Measurements from ENCODE around the gene PLA2G5.

Gene PLA2G5

DNA sequence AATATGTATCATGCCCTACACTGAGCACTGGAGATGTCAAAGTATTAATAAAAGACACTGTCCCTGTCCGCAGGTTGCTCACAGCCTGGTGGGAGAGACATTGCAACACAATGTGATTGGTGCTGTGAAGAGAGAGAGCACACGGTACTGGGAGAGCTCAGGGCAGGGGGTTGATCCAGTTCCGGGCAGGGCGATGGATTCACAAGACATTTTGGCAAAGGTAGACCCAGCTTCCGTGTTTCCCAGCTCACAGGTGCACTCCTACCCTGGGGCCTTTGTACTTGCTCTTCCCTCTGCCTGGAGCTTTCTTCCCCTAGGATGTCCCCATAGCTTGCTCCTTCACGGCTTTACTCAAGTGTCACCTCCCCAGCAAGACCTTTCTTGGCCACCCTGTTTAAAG, 1.4 kb downstream of the PLA2G5 start:
- Histone ChIP-seq H3K4ac (ENCODE audit: low read depth, low read length) (no peak overlapping the region), H2BK12ac (ENCODE audit: low read length) (no peak overlapping the region), H3K79me2 (ENCODE audit: control insufficient read depth, insufficient read depth, low read length, poor library complexity) (no peaks in the 10 kb centered on the region), H3K9ac (ENCODE audit: low read length) (no peak overlapping the region), H3K27ac (ENCODE audit: low read depth, low read length) (no peak overlapping the region), H3K18ac (ENCODE audit: low read length) (no peak overlapping the region), H3K79me1 (ENCODE audit: low read length) (no peaks in the 10 kb centered on the region), H3K4me2 (ENCODE audit: low read length) (no peak overlapping the region), H3K36me3 (ENCODE audit: control insufficient read depth in 1 of 2, insufficient read depth in 2 of 2, low read length in 2 of 2) (no peaks in the 10 kb centered on the region), H2BK120ac (ENCODE audit: insufficient read depth, low read length, poor library complexity) (no peak overlapping the region), H3K27me3 (ENCODE audit: insufficient read depth, low read length) (no peaks in the 10 kb centered on the region), H4K12ac (ENCODE audit: low read depth, low read length) (no peak overlapping the region), H3K4me3 (ENCODE audit: low read depth, low read length) (no peak overlapping the region), H4K91ac (ENCODE audit: low read depth, low read length) (no peak overlapping the region), H3K14ac (ENCODE audit: low read length) (no peak overlapping the region), H3K4me1 (ENCODE audit: control insufficient read depth in 1 of 2, insufficient read depth in 2 of 2, low read length in 2 of 2) (peaks cover 0 to under 1% of the 10 kb centered on the region in 2 experiments), H2AFZ (ENCODE audit: insufficient read depth, low read length, poor library complexity) (no peak overlapping the region), H2AK5ac (ENCODE audit: low read length) (no peak overlapping the region), H3K23ac (ENCODE audit: low read length) (no peak overlapping the region), H4K8ac (ENCODE audit: low read depth, low read length) (no peak overlapping the region), H2BK5ac (ENCODE audit: low read depth, low read length, poor library complexity) (no peak overlapping the region), H3K9me3 (ENCODE audit: insufficient read depth, low read depth, low read length) (no peaks in the 10 kb centered on the region)
- WGBS (ENCODE audit: extremely low coverage, insufficient coverage, insufficient read length) = no CpG with 5 or more reads among the region's 6 CpGs
- no peak for DNase-seq

DNA sequence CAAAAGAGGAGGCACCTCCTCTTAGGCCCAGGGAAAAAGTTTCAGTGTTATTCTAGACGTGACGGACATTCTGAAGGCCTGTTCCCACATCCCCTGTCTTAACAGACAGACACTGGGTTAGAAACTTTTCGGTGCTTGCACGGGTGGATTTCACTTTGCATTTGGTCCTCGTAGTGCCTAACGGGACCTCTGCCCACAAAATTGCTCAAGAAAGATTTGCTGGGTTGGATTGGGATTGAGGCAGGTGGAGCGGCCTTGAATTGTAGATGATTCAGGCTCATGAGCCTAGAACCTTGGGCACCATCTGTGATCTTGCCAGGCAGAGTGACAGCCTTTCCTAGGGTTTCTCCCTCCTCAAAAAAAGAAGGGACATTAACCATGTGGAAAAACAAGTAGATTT, 2.8 kb downstream of the PLA2G5 start:
- H3K9ac ChIP-seq (ENCODE audit: low read length) = no peak overlapping the region
- H3K36me3 ChIP-seq (ENCODE audit: control insufficient read depth in 1 of 2, insufficient read depth in 2 of 2, low read length in 2 of 2) = no peaks in the 10 kb centered on the region
- H2AK5ac ChIP-seq (ENCODE audit: low read length) = no peak overlapping the region
- no peak overlapping the region for H3K4ac ChIP-seq (ENCODE audit: low read depth, low read length)
- H3K18ac ChIP-seq (ENCODE audit: low read length) = no peak overlapping the region
- no peak overlapping the region for H3K27ac ChIP-seq (ENCODE audit: low read depth, low read length)
- H3K27me3 ChIP-seq (ENCODE audit: insufficient read depth, low read length) = no peaks in the 10 kb centered on the region
- no peak for DNase-seq
- H3K79me1 ChIP-seq (ENCODE audit: low read length) = no peaks in the 10 kb centered on the region
- H2AFZ ChIP-seq (ENCODE audit: insufficient read depth, low read length, poor library complexity) = no peak overlapping the region
- no CpG with 5 or more reads among the region's 7 CpGs for WGBS (ENCODE audit: extremely low coverage, insufficient coverage, insufficient read length)
- no peak overlapping the region for H3K4me3 ChIP-seq (ENCODE audit: low read depth, low read length)
- no peak overlapping the region for H2BK5ac ChIP-seq (ENCODE audit: low read depth, low read length, poor library complexity)
- H4K91ac ChIP-seq (ENCODE audit: low read depth, low read length) = no peak overlapping the region
- H4K8ac ChIP-seq (ENCODE audit: low read depth, low read length) = no peak overlapping the region
- H3K23ac ChIP-seq (ENCODE audit: low read length) = no peak overlapping the region
- H2BK120ac ChIP-seq (ENCODE audit: insufficient read depth, low read length, poor library complexity) = no peak overlapping the region
- H3K4me1 ChIP-seq (ENCODE audit: control insufficient read depth in 1 of 2, insufficient read depth in 2 of 2, low read length in 2 of 2) = peaks cover 0 to 5% of the 10 kb centered on the region in 2 experiments
- no peaks in the 10 kb centered on the region for H3K79me2 ChIP-seq (ENCODE audit: control insufficient read depth, insufficient read depth, low read length, poor library complexity)
- no peak overlapping the region for H3K14ac ChIP-seq (ENCODE audit: low read length)
- H2BK12ac ChIP-seq (ENCODE audit: low read length) = no peak overlapping the region
- no peaks in the 10 kb centered on the region for H3K9me3 ChIP-seq (ENCODE audit: insufficient read depth, low read depth, low read length)
- H3K4me2 ChIP-seq (ENCODE audit: low read length) = no peak overlapping the region
- no peak overlapping the region for H4K12ac ChIP-seq (ENCODE audit: low read depth, low read length)

DNA sequence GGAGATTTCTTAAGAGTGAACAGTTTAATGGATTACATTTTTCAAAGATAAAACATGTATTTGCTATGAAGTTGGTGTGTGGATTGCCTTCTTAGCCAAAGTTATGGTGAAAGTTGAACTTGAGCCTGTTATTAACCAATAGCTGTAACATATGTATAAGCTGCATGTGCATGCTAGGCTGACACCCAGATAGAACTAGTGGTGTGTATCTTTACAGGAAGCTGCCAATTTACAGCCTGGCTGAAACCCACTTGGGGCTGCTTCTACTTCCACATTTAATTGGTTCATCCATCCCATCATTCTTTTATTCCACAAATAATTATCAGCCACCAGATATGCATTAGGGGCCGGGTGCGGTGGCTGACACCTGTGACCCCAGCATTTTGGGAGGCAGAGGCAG, 3.3 kb downstream of the PLA2G5 start:
- Histone ChIP-seq H3K18ac (ENCODE audit: low read length) (no peak overlapping the region), H3K9me3 (ENCODE audit: insufficient read depth, low read depth, low read length) (no peaks in the 10 kb centered on the region), H3K4me3 (ENCODE audit: low read depth, low read length) (no peak overlapping the region), H3K27ac (ENCODE audit: low read depth, low read length) (no peak overlapping the region), H3K14ac (ENCODE audit: low read length) (no peak overlapping the region), H3K23ac (ENCODE audit: low read length) (no peak overlapping the region), H3K27me3 (ENCODE audit: insufficient read depth, low read length) (no peaks in the 10 kb centered on the region), H3K9ac (ENCODE audit: low read length) (no peak overlapping the region), H3K79me1 (ENCODE audit: low read length) (no peaks in the 10 kb centered on the region), H2AFZ (ENCODE audit: insufficient read depth, low read length, poor library complexity) (no peak overlapping the region), H3K4me2 (ENCODE audit: low read length) (no peak overlapping the region), H3K79me2 (ENCODE audit: control insufficient read depth, insufficient read depth, low read length, poor library complexity) (no peaks in the 10 kb centered on the region), H2BK120ac (ENCODE audit: insufficient read depth, low read length, poor library complexity) (no peak overlapping the region), H4K12ac (ENCODE audit: low read depth, low read length) (no peak overlapping the region), H4K8ac (ENCODE audit: low read depth, low read length) (no peak overlapping the region), H3K36me3 (ENCODE audit: control insufficient read depth in 1 of 2, insufficient read depth in 2 of 2, low read length in 2 of 2) (no peaks in the 10 kb centered on the region), H2BK5ac (ENCODE audit: low read depth, low read length, poor library complexity) (no peak overlapping the region), H4K91ac (ENCODE audit: low read depth, low read length) (no peak overlapping the region), H2BK12ac (ENCODE audit: low read length) (no peak overlapping the region), H3K4me1 (ENCODE audit: control insufficient read depth in 1 of 2, insufficient read depth in 2 of 2, low read length in 2 of 2) (peaks cover 0 to 5% of the 10 kb centered on the region in 2 experiments), H3K4ac (ENCODE audit: low read depth, low read length) (no peak overlapping the region), H2AK5ac (ENCODE audit: low read length) (no peak overlapping the region)
- no CpG with 5 or more reads among the region's 2 CpGs for WGBS (ENCODE audit: extremely low coverage, insufficient coverage, insufficient read length)
- DNase-seq = no peak

DNA sequence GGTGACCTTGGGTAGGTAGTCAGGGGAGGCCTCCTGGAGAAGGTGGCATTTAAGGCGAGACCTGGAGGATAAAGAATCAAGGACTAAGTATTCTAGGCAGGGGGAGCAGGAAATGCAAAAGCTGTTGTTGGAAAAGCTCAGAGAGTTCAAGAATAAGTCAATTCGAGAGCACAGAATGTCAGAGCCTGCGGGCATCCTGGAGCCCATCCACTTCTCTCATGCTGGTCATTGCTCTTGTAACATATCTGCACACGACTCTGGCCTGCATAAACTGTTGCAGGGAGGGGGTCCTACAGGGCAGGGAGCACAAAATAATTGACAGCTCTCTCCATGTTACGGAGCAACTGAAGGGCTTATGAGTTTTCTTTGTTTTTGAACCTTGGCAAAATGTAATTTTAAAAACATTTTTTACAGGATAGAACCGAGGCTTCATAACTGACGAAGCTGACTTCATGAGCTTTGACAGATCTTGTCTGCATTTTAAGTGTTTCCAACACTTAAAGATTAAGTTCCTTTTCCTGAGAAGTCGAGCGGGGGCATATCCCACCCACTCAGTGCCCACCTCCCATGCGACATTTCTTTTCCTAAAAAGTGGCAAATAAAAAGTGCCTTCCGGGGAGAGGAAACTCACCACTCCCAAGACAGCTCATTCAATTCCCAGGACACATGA, 4.2 kb downstream of the PLA2G5 start:
- H3K4me3 ChIP-seq (ENCODE audit: low read depth, low read length) = no peak overlapping the region
- no CpG with 5 or more reads among the region's 11 CpGs for WGBS (ENCODE audit: extremely low coverage, insufficient coverage, insufficient read length)
- H3K18ac ChIP-seq (ENCODE audit: low read length) = no peak overlapping the region
- no peak overlapping the region for H3K4me2 ChIP-seq (ENCODE audit: low read length)
- no peak overlapping the region for H3K27ac ChIP-seq (ENCODE audit: low read depth, low read length)
- H3K4me1 ChIP-seq (ENCODE audit: control insufficient read depth in 1 of 2, insufficient read depth in 2 of 2, low read length in 2 of 2) = peaks cover 0 to 5% of the 10 kb centered on the region in 2 experiments
- H3K14ac ChIP-seq (ENCODE audit: low read length) = no peak overlapping the region
- H3K27me3 ChIP-seq (ENCODE audit: insufficient read depth, low read length) = no peaks in the 10 kb centered on the region
- no peak overlapping the region for H2BK12ac ChIP-seq (ENCODE audit: low read length)
- H2AK5ac ChIP-seq (ENCODE audit: low read length) = no peak overlapping the region
- no peak overlapping the region for H3K9ac ChIP-seq (ENCODE audit: low read length)
- H4K12ac ChIP-seq (ENCODE audit: low read depth, low read length) = no peak overlapping the region
- no peaks in the 10 kb centered on the region for H3K79me1 ChIP-seq (ENCODE audit: low read length)
- H2AFZ ChIP-seq (ENCODE audit: insufficient read depth, low read length, poor library complexity) = no peak overlapping the region
- no peaks in the 10 kb centered on the region for H3K79me2 ChIP-seq (ENCODE audit: control insufficient read depth, insufficient read depth, low read length, poor library complexity)
- no peak overlapping the region for H3K4ac ChIP-seq (ENCODE audit: low read depth, low read length)
- H2BK120ac ChIP-seq (ENCODE audit: insufficient read depth, low read length, poor library complexity) = no peak overlapping the region
- no peak overlapping the region for H2BK5ac ChIP-seq (ENCODE audit: low read depth, low read length, poor library complexity)
- no peak overlapping the region for H3K23ac ChIP-seq (ENCODE audit: low read length)
- H3K36me3 ChIP-seq (ENCODE audit: control insufficient read depth in 1 of 2, insufficient read depth in 2 of 2, low read length in 2 of 2) = no peaks in the 10 kb centered on the region
- no peak overlapping the region for H4K91ac ChIP-seq (ENCODE audit: low read depth, low read length)
- H3K9me3 ChIP-seq (ENCODE audit: insufficient read depth, low read depth, low read length) = no peaks in the 10 kb centered on the region
- H4K8ac ChIP-seq (ENCODE audit: low read depth, low read length) = no peak overlapping the region
- DNase-seq = peak in 1 of 2 donors; percentile 41

All from trophoblast cell (in vitro differentiated cells and primary cell).